AG09319 (cell line): Measurements from ENCODE around the gene PLA2G2C.

Experiments used
- DNase-seq: peaks from one replicate; pipeline ENCODE4 v3.0.0-alpha.2; 2010; ENCODE audit warnings: low read depth; ENCODE audit errors: extremely low read depth
- TF ChIP-seq, protein P1 (sequence below): IDR thresholded peaks from 2 replicates; pipeline ENCODE4 v1.5.1; 2011; ENCODE audit warnings: low read depth, mild to moderate bottlenecking, inconsistent platforms, low read length, moderate library complexity

The PLA2G2C gene

DNA sequence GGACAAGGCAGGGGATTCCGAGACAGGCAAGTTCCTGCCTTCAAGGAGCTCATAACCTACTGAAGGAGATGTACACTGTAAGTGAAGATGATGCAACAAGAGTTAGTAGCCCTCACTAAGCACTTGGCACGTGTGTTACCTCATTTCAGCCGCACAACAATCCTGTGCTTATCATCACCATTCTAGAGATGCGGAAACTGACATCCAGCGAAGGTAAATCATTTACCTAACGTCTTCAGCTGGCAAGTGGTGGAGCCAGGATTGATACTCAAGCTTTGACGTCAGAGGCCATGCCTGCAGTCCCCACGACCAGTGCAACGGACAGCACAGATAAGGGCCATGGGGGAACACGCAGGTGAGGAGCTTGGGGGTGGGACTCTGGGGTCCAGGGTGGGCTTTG is 3.3 kb downstream of the PLA2G2C start:
- no peak for DNase-seq
- TF ChIP-seq, protein P1, sequence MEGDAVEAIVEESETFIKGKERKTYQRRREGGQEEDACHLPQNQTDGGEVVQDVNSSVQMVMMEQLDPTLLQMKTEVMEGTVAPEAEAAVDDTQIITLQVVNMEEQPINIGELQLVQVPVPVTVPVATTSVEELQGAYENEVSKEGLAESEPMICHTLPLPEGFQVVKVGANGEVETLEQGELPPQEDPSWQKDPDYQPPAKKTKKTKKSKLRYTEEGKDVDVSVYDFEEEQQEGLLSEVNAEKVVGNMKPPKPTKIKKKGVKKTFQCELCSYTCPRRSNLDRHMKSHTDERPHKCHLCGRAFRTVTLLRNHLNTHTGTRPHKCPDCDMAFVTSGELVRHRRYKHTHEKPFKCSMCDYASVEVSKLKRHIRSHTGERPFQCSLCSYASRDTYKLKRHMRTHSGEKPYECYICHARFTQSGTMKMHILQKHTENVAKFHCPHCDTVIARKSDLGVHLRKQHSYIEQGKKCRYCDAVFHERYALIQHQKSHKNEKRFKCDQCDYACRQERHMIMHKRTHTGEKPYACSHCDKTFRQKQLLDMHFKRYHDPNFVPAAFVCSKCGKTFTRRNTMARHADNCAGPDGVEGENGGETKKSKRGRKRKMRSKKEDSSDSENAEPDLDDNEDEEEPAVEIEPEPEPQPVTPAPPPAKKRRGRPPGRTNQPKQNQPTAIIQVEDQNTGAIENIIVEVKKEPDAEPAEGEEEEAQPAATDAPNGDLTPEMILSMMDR, result no peak

DNA sequence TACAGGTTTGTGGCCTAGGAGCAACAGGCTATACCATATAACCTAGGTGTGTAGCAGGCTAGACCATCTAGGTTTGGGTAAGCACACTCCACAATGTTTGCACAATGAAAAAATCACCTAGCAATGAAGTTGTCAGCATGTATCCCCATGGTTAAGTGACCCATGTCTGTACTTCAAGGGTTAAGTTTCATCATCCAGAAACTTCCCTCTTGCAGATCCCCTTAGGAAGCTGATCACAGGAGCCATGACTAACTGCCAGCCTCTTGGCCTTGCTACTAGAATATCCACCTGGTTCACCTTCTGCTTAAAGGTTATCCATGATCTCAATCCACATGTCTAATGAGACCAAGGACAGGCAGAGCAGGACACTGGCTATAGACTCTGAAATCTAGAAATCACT is 3.9 kb downstream of the PLA2G2C start:
- TF ChIP-seq, protein P1, result no peak
- no peak for DNase-seq

DNA sequence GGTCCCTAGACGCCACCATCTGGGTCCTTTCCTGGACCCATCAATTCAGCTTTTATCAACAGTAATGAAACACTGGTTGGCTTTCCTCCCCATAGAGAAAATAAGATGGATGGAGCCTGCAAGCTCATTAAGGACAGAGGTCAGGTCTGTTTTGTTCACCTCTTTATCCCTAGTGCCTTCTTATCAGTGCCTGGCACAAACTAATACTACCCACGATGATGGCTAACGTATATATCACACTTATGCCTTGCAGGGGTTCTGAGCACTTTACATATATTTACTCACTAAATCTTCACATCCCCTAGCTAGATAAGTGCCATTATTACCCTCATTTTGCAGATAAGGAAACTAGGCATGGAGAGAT is 5.5 kb downstream of the PLA2G2C start:
- TF ChIP-seq, protein P1, result no peak
- DNase-seq, result no peak

DNA sequence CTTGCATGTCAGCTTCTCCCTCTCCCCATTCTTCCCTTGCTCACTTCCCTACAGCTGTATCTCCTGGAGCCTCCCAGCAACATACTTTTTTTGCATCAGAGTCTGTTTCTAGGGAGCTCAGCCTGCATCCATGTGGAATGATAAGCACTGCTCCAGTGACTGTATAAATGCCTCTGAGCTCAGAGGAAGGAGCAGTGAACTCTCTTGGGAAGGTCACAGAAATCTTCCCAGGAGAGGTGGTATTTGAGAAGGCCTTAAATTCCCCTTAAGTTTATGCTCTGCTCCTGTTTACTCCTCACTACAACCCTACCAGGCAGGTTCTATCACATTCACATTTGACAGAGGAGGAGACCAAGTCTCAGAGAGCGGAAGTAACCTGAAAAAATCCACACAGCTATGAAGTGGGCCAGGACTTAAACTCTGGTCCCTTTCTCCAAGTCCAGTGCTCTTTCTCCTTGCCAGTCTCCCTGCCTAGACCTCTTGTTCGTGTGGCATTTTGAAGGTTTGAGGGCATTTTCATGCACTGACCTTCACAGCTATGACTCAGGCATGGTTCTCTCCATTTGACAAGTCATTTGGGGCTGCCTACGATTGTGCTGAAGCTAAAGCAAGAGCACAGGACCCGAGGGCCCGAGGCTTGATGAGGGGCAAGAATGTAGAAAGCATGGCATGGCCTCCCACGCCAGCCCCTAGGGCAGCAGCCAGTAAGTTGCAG is 6.0 kb downstream of the PLA2G2C start:
- TF ChIP-seq, protein P1, result no peak
- no peak for DNase-seq

DNA sequence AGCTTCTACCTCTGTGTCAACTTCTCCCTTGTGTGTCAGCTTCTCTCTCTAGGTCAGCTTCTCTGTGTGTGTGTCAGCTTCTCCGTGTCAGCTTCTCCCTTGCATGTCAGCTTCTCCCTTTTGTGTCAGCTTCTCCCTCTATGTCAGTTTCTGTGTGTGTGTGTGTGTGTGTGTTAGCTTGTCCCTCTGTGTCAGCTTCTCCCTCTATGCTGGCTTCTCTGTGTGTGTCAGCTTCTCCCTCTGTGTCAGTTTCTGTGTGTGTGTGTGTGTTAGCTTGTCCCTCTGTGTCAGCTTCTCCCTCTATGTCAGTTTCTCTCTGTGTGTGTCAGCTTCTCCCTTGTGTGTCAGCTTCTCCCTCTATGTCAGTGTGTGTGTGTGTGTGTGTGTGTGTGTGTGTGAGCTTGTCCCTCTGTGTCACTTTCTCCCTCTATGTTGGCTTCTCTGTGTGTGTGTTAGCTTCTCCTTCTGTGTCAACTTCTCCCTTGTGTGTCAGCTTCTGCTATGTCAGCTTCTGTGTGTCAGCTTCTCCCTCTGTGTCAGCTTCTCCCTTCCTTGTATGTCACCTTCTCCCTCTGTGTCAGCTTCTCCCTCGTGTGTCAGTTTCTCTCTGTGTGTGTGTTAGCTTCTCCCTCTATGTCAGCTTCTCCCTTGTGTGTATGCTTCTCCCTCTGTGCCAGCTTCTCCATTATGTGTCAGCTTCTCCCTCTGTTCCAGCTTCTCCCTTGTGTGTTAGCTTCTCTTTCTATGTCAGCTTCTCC is 6.8 kb downstream of the PLA2G2C start:
- TF ChIP-seq, protein P1, result no peak
- no peak for DNase-seq

DNA sequence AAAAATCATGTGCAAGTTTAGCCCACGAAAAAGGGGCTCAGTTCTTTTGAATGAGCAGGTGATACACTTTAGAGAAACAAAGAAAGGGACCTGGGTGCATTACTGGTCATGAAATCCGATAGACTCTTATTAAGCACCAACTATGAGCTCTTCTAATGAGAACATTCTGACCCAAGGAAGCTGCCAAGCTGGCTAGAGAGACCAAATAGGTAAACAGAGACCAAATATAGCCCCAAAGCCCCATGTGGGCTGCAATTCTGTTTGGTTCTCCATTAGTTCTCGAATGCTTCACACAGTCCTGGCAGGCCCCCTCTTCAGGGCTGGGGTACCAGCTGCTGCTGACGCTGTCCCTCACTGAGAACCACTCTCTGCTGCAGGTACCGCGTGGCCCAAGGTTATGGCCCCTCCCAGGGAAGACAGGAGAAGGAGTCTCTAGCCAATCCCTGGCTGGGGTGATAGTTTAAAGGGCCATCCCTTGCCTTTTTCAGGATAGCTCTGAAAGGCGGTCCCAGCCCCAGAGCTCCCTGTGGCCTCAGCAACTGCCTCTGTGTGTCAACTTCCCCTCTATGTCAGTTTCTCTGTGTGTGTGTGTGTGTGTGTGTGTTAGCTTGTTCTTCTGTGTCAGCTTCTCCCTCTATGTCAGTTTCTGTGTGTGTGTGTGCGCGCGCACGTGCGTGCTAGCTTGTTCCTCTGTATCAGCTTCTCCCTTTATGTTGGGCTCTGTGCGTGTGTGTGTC is 7.5 kb downstream of the PLA2G2C start:
- no peak for DNase-seq
- TF ChIP-seq, protein P1, result no peak
